ENCODE measurements around the gene CEBPA.

DNA sequence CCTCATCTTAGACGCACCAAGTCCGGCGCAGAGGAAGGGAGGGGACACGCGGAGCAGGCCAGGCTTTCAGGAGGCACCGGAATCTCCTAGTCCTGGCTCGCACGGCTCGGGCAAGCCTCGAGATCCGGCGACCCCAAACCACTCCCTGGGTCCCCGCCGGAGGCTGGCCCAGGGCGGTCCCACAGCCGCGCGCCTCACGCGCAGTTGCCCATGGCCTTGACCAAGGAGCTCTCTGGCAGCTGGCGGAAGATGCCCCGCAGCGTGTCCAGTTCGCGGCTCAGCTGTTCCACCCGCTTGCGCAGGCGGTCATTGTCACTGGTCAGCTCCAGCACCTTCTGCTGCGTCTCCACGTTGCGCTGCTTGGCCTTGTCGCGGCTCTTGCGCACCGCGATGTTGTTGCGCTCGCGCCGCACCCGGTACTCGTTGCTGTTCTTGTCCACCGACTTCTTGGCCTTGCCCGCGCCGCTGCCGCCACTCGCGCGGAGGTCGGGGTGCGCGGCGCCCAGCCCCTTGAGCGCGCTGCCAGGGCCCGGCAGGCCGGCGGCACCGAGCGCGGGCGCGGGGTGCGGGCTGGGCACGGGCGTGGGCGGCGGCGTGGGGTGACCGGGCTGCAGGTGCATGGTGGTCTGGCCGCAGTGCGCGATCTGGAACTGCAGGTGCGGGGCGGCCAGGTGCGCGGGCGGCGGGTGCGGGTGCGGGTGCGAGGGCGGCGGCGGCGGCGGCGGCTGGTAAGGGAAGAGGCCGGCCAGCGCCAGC, 1.0 kb downstream of the CEBPA start:
- TF ChIP-seq POLR2AphosphoS5 (IDR thresholded peaks at IDR 0.05; ENCODE audit: borderline replicate concordance, low read depth, low read length) (no peak), EZH2 (IDR thresholded peaks at IDR 0.05) (no peak)

Measured in SK-N-MC (cell line).